Measurements from ENCODE around the gene FAAP20.

FAAP20 gene

GRCh38 chr1:2189459-2190425 is 4.8 kb downstream of the FAAP20 start:
- H3K27ac ChIP-seq = peak overlapping the region; percentile 95
- no peaks in the 10 kb centered on the region for H3K9me3 ChIP-seq (ENCODE audit: severe bottlenecking)
- peak overlapping the region; percentile 56 for H3K4me3 ChIP-seq (ENCODE audit: low read depth, low read length)
- peaks cover 35% of the 10 kb centered on the region for H3K36me3 ChIP-seq
- no peak for TF ChIP-seq CTCF (IDR thresholded peaks at IDR 0.05; ENCODE audit: low read depth, low read length)
- DNase-seq = peak; percentile 98
- H3K27me3 ChIP-seq (ENCODE audit: insufficient read depth, low read depth, severe bottlenecking) = no peaks in the 10 kb centered on the region

- H3K27ac ChIP-seq = peak overlapping the region; percentile 78; the same call in 1 of the 2 replicates
- no peak for TF ChIP-seq CTCF (IDR thresholded peaks at IDR 0.05; ENCODE audit: low read depth, low read length)
- DNase-seq = no peak
- H3K36me3 ChIP-seq = peaks cover 35% of the 10 kb centered on the region
- H3K9me3 ChIP-seq (ENCODE audit: severe bottlenecking) = no peaks in the 10 kb centered on the region
- no peak overlapping the region for H3K4me3 ChIP-seq (ENCODE audit: low read depth, low read length)
- H3K27me3 ChIP-seq (ENCODE audit: insufficient read depth, low read depth, severe bottlenecking) = no peaks in the 10 kb centered on the region
Measured at GRCh38 chr1:2188336-2188735, 6.2 kb downstream of the FAAP20 start.

GRCh38 chr1:2187619-2188018 is 7.0 kb downstream of the FAAP20 start:
- no peaks in the 10 kb centered on the region for H3K27me3 ChIP-seq (ENCODE audit: insufficient read depth, low read depth, severe bottlenecking)
- H3K27ac ChIP-seq = 0 out of 2 replicates have a peak overlapping the region, but pooled peaks have one; percentile 10
- H3K36me3 ChIP-seq = peaks cover 28% of the 10 kb centered on the region
- DNase-seq = no peak
- no peak overlapping the region for H3K4me3 ChIP-seq (ENCODE audit: low read depth, low read length)
- no peaks in the 10 kb centered on the region for H3K9me3 ChIP-seq (ENCODE audit: severe bottlenecking)
- TF ChIP-seq CTCF (IDR thresholded peaks at IDR 0.05; ENCODE audit: low read depth, low read length) = no peak

- H3K4me3 ChIP-seq (ENCODE audit: low read depth, low read length) = no peak overlapping the region
- TF ChIP-seq CTCF (IDR thresholded peaks at IDR 0.05; ENCODE audit: low read depth, low read length) = no peak
- H3K27me3 ChIP-seq (ENCODE audit: insufficient read depth, low read depth, severe bottlenecking) = no peaks in the 10 kb centered on the region
- DNase-seq = no peak
- H3K36me3 ChIP-seq = peaks cover 21% of the 10 kb centered on the region
- H3K9me3 ChIP-seq (ENCODE audit: severe bottlenecking) = no peaks in the 10 kb centered on the region
- no peak overlapping the region for H3K27ac ChIP-seq
Measured at GRCh38 chr1:2186901-2187300, 7.7 kb downstream of the FAAP20 start.

GRCh38 chr1:2185880-2186855 is 8.4 kb downstream of the FAAP20 start:
- peaks cover 20% of the 10 kb centered on the region for H3K36me3 ChIP-seq
- no peak for TF ChIP-seq CTCF (IDR thresholded peaks at IDR 0.05; ENCODE audit: low read depth, low read length)
- H3K27me3 ChIP-seq (ENCODE audit: insufficient read depth, low read depth, severe bottlenecking) = no peaks in the 10 kb centered on the region
- no peak overlapping the region for H3K27ac ChIP-seq
- H3K9me3 ChIP-seq (ENCODE audit: severe bottlenecking) = no peaks in the 10 kb centered on the region
- DNase-seq = no peak
- no peak overlapping the region for H3K4me3 ChIP-seq (ENCODE audit: low read depth, low read length)
